Breast epithelium (tissue), 3 donors: ENCODE results near the gene TRMT11.

ENCODE experiments used
- POLR2A ChIP-seq: fragments of 450-650 bp; IDR thresholded peaks from one replicate; pipeline ENCODE4 v1.6.1; 2016; ENCODE audit warnings: antibody characterized with exemption, mild to moderate bottlenecking, moderate library complexity
- POLR2AphosphoS5 ChIP-seq, 3 donors: sonication (generic); formaldehyde crosslinking; IDR thresholded peaks; one replicate each; pipeline ENCODE4 v1.6.1; 2017; ENCODE audit warnings: antibody characterized with exemption in 3 of 3
- TF ChIP-seq, protein P1 (sequence below), 3 donors: fragments of 450-650 bp; IDR thresholded peaks; one replicate each; pipeline ENCODE4 v1.5.1; 2016 to 2017; ENCODE audit warnings: antibody characterized with exemption in 3 of 3, mild to moderate bottlenecking in 3 of 3, moderate library complexity in 3 of 3

DNA sequence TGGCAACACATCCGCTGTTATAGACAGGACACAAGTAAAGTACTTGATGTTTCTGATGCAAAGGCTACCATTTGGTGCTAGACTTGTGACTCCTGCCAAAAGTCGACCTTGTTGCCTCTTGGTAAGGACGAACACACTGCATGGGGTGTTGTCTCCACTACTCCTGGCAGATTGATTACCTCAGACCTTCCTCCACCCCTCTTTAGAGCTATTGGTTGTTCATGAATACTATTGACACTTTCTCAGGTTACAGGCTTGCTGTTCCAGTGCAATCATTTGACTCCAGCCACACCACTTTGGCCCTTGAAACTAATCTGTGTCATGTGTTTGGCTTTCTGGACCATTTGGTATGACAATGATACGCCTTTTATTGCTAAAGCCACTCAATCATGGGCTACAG lies 62.3 kb downstream of the TRMT11 start:
- no peak for TF ChIP-seq POLR2A
- TF ChIP-seq, protein P1, sequence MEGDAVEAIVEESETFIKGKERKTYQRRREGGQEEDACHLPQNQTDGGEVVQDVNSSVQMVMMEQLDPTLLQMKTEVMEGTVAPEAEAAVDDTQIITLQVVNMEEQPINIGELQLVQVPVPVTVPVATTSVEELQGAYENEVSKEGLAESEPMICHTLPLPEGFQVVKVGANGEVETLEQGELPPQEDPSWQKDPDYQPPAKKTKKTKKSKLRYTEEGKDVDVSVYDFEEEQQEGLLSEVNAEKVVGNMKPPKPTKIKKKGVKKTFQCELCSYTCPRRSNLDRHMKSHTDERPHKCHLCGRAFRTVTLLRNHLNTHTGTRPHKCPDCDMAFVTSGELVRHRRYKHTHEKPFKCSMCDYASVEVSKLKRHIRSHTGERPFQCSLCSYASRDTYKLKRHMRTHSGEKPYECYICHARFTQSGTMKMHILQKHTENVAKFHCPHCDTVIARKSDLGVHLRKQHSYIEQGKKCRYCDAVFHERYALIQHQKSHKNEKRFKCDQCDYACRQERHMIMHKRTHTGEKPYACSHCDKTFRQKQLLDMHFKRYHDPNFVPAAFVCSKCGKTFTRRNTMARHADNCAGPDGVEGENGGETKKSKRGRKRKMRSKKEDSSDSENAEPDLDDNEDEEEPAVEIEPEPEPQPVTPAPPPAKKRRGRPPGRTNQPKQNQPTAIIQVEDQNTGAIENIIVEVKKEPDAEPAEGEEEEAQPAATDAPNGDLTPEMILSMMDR (IDR thresholded peaks at IDR 0.05) = no peak
- no peak for TF ChIP-seq POLR2AphosphoS5 (IDR thresholded peaks at IDR 0.05)
